NK-92 treated with Interleukin-12 subunit alpha and Interleukin-12 subunit beta, amount 100 ng/mL, for 24 hours (cell line): Measurements from ENCODE around the gene GFPT2.
"Not testable (repeated sequence)": the region's sequence is repeated elsewhere in the genome, so short reads cannot be mapped to it uniquely, and the experiment has no call there.

ENCODE experiments used
- DNase-seq: peaks from one replicate; lab custom pipeline; 2025; lab: John Stamatoyannopoulos, UW

The GFPT2 gene

GRCh38 chr5:180304431-180305375 is 48.4 kb downstream of the GFPT2 start:
- no peak for DNase-seq

- DNase-seq: no peak
Measured at GRCh38 chr5:180304016-180304292, 49.2 kb downstream of the GFPT2 start.

GRCh38 chr5:180303226-180304015 is 49.7 kb downstream of the GFPT2 start:
- no peak for DNase-seq

GRCh38 chr5:180302256-180302655 is 50.9 kb downstream of the GFPT2 start:
- DNase-seq: no peak

DNA sequence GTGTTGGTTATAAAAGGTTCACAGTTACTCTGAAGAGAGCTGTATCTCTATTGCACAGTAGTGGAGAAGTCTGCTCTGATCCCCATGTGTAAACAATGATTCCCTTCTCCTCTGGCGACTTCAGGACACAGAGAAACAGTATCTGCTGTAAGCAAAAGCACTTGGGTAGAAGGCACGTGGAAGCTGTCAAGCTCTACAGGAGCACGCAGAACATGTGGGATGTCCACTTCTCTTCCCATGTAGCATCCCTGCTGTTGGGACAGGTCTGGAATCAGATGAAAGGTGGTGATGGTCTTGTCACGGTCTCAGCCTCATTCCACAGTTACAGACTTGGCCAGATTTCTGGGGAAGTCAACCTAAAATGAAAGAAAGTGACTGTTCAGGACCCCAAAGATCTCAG is 51.9 kb downstream of the GFPT2 start:
- no peak for DNase-seq

GRCh38 chr5:180299526-180299925 is 53.6 kb downstream of the GFPT2 start:
- DNase-seq: no peak

GRCh38 chr5:180299014-180299413 is 54.1 kb downstream of the GFPT2 start:
- not testable (repeated sequence) for DNase-seq

- no peak for DNase-seq
Measured at GRCh38 chr5:180297587-180298282, 55.4 kb downstream of the GFPT2 start.

GRCh38 chr5:180296771-180297170 is 56.4 kb downstream of the GFPT2 start:
- DNase-seq: no peak

- no peak for DNase-seq
Measured at GRCh38 chr5:180294913-180295555, 58.1 kb downstream of the GFPT2 start.

DNA sequence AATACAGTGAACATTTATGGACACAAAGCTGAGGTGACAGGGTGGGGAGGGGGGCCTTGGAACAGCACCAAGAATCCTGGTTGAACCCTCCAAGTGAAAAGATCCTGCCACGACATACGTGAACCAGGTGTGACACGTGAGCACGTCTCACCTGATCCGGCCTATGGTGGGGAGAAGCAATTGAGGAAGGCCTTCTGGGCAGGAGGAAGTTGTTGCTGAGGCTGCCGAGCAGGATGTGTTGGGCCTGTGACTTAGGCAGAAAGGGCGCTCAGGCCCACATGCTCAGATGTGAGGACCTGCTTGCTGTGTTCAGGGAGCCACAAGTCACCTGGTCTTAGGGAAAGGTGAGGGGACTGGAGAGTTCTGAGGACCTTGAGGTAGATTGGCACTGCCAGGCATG is 58.7 kb downstream of the GFPT2 start:
- no peak for DNase-seq

DNA sequence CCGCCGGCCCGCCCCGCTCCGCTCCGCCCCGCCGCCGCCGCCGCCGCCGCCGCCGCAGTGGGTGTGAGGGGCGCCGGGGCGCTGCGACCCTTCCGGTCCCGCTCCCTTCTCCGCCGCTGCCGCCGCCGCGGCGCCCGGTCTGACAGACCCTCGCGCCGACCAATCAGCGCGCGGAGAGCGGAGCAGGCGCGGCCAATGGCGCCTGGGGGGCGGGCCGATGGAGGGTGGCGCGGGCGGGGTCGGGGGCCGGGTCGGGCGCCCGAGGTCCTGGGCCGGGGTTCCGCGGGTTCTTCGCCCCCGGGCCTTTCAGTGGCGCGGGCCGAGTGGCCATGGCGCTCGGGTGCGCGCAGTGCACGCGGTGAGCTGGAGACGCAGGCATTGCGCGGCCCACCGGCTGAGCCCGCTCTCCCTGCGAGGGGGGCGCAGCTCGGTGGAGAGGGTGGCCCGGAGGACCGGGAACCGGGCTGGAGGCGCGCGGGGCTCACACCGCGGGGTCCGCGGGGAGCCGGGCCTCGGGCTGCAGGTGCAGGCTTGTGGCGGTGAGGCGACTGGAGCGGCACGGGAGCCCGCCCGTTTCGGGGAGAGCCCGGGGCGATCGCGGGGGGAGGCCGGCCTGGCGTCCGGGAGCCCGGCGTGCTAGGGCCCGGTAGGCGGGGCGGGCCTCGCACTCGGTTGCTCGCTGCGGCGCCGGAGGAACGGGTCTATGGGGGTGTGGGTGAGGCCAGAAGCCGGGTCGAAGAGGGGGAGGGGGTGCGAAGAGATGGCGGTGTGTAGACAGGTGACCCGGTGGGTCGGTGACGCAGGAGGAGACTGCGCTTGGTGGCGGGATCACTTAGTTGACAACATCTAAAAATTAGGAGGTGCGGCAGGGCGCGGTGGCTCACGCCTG is 60.9 kb downstream of the GFPT2 start, which contains the start of gene MAPK9:
MAPK9 (minus strand) TSS at position 141 of the 889 bp plus-strand sequence. CDS start 11,522 bp downstream, outside the sequence.
- DNase-seq: peak; percentile 73

- DNase-seq: peak; percentile 9
Measured at GRCh38 chr5:180291234-180291940, 61.7 kb downstream of the GFPT2 start.

DNA sequence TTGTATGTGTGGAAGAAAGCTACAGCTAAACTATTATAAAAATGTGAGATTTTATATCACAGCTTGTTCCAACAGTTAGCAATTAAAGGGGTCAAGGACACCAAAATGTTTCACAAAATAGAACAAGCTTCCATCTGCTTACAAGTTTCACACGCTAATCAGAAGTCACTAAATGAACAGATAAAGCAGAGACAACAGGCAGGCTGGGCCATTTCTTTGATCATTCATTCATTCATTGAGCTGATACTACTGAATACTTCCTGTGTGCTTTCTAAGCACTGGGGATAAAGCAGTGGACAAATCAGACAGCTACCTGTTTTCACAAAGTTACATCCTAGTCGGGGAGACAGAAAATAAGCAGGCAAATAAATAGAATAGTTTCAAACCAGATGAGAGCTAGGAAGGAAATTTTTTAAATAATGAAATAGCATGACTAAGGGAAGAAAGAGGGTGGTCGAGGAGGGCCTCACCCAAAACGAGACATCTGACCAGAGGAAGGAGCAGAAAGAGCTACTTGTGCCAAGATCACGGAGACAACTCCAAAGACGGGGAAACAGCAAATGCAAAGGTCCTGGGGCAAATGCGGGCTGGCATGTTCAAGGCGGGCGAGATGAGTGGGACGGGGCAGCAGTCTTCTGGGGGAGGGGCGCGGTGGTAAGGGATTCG is 62.4 kb downstream of the GFPT2 start:
- no peak for DNase-seq

GRCh38 chr5:180289966-180290365 is 63.2 kb downstream of the GFPT2 start:
- no peak for DNase-seq

GRCh38 chr5:180289433-180289832 is 63.7 kb downstream of the GFPT2 start:
- no peak for DNase-seq

DNA sequence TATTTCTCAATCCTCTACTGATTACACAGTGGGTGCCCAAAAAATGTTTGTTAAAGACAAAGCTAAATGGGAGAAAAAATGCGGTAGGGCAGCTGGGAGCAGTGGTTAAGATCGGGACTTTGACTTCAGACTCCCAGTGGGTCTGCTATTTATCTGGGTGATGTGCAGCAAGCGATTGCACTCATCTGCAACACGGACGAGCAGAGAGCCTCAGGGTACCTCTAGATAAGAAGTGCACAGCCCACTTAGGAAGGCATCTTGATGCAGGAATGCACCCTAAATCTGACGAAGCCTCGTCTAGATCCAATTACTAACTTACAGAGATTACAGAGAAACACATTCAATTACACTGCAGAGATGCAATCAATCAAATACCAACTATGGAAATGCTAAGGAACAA is 65.3 kb downstream of the GFPT2 start:
- DNase-seq: no peak

DNA sequence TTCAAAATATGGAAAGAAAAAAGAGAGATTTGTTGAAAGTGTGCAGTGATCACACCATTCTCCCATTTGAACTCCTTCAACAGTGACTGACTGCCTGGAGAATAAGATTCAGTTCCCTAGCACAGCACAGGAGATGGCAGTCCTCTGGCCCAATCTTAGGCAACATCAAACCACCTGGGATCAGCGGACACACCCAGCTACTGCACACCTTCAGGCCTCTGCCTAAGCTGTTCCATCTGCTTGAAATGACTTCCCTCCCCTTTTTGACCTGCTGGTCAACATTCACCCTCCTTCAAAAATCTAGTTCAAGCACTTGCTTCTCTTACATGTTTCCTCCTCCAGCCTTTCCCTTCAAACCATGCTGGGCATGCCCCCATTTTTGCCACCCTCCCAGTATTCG is 65.7 kb downstream of the GFPT2 start:
- no peak for DNase-seq

- DNase-seq: no peak
Measured at GRCh38 chr5:180284149-180284548, 69.0 kb downstream of the GFPT2 start.
